ENCODE measurements around the gene FCHSD1.

The FCHSD1 gene

DNA sequence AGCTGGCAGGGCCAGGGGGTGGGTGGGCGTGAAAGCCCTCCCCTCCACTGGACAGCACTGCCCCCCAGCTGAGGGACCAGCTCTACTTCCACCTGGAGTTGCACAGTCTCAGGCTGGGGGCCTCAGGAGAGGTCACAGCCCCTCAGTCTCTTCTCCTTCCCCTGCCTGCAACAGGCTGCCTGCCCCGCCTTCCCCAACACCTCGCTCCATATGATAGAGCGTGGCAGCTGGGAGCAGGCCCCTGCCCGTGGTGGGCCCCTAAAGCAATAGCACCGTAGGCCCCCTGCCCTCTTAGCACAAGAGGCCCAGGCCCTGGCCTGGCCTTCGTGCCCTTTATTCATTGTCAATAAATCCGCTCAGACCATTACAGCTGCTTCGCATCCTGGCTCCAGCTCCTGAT is 10.5 kb downstream of the FCHSD1 start:
- DNase-seq: no peak

DNA sequence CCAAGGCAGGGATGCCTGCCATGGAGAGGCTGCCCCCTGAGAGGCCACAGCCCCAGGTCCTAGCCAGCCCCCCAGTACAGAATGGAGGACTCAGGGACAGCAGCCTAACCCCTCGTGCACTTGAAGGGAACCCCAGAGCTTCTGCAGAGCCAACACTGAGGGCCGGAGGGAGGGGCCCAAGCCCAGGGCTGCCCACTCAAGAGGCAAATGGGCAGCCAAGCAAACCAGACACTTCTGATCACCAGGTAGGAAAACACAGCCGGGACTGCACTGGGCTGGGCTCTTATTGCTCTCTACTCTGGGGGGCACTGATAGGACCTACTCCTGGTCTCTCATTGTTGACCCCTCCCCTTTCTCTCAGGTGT is 11.2 kb downstream of the FCHSD1 start:
- no peak for DNase-seq

DNA sequence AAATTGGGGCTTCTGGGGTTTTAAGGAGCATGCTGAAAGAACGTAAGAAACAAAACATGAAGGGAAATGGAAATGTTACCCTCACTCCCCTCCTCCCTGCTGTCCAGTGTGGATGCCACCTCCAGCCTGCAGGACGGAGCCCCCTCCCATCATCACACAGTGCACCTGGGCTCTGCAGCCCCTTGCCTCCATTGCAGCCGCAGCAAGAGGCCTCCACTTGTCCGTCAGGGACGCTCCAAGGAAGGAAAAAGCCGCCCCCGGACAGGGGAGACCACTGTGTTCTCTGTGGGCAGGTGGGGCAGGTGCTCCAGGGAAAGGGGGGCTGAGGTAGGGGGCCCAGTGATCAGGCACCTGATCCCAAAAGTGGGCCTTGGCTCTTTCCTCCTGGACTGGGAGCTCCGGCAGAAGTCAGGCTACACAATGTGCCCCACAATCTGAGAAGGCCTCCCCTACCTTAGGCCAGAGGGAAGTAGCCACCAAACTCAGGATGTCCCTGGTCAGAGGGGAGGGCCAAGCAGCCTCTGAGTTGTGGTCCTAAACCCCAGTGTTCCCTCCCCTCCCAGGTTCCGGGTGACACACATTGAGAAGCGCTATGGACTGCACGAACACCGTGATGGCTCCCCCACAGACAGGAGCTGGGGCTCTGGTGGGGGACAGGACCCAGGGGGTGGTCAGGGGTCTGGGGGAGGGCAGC is 11.7 kb downstream of the FCHSD1 start:
- no peak for DNase-seq

DNA sequence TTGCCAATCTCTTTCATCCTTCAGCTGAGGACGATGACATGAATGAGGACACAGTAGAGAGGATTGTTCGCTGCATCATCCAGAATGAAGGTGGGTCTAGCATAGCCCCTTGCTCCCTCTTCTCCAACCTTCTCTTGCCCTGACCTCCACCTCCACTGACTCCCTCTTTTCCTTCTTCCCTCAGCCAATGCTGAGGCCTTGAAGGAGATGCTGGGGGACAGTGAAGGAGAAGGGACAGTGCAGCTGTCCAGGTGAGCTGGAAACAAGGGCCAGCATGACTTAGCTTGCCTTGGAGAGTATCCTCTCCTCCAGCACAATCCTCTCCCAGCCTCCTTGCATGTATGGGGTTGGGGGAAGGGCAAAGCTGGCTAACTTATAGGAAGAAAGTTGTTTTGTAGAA is 12.4 kb downstream of the FCHSD1 start:
- DNase-seq: no peak

DNA sequence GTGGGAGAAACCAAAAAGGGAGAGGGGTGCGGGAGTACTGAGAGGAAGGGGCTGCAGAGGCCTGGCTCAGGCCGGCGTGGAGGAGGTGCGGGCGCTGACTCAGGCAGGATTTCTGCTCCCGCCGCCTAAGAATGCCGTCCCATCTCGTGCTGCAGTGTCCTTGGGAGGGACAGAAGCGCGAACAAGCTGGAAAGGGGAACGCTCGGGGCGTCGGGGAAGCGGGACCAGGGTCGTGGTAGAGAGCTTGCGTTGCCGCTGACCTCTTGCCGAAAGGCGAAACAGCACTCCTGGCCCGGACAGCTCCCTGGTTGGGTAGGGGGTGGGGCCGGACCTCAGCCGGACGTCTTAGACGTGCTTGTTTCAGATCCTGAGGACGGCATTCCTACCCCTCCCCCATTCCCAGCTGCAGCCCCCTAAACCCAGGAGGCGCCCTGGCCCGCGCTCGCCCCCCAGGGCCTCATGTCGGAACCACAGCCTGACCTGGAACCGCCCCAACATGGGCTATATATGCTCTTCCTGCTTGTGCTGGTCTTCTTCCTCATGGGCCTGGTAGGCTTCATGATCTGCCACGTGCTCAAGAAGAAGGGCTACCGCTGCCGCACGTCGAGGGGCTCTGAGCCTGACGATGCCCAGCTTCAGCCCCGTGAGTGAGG is 13.3 kb downstream of the FCHSD1 start:
- peak; percentile 14 for DNase-seq

DNA sequence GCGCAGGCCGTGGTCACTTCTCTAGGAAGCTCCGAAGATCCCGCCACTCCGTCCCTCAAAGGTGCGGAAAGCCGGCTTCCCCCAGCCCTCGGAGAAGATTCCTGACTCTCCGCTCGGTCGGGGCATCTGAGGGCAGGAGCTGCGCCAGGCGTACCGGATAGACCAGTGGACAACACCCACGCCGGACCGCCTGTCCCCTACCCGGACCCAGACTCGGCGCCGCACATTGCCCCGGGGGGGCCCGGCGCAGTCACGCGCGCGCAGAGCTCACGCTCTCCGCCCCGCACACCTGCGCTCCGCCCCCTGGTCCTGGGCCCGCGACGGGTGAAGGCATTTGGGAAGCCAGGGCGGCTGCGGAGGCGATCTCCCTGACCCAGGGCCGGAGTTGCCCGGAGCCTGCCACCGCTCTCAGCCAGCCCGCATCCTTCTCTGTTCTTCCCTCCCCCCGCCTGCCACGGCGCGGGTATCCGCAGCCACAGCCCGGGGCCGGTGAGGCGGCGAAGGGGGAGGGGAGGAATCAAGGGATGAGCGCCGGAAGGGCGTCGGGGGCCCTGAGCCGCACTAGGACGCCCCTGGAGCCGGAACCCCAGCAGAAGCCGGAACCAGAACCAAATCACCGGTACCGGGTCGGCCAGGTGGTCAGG is 14.0 kb downstream of the FCHSD1 start:
- DNase-seq: peak; percentile 41

DNA sequence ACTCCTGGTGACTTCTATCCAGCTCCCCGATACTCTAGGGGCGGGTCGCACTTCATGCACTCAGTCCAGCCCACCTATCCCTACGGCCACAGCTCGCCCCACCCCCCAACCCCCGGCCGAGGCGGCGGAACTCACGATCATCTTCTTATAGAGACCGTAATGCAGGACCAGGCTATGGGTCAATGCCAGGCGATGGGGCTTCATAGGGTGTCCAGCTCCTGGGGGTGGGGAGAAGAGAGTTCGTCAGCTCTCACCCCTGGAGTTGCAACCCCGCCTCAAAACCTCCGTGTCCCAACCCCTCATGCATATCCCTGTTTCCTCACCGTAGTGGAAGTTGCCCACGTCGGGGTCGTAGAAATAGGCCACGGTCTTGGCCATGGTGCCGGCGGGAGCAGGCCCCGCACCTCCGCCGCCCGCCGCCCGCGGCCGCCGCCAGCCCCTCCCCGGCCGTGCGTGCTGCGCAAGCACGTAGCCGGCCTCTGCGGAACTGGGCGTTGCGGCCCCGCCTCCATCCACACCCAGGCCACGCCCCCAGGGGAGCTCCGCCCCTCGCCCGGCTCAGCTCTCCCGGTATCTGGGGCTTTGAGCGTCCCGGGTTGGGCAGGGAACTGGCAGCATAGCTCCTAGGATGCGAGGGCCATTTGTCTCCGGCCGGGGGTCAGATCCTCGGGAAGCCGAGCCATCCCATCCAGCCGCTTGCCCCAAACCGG is 14.7 kb downstream of the FCHSD1 start, which contains the start of the genes HDAC3 and RELL2:
TSS of gene HDAC3 (minus strand) at position 437 of the 710 bp plus-strand sequence. CDS start at position 378, 59 bp downstream.
TSS of gene RELL2 (plus strand) at position 585 of the 710 bp plus-strand sequence. CDS start 1,229 bp downstream, outside the sequence.
- DNase-seq: peak; percentile 84

DNA sequence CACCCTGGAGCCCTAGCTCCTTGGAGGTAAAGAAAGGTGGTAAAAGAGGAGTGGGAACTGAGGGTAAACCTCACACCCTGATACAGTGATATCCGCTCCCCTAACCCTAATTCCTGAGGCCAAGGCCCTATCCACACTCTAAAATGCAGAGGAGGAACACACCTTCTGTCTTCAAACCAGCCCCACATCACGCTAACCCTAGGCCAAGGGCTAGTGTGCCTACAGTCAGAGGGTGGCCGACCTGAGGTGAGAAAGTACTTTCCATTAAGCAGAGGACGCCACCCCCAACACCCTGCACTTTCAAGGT is 15.2 kb downstream of the FCHSD1 start:
- DNase-seq: peak; percentile 3

DNA sequence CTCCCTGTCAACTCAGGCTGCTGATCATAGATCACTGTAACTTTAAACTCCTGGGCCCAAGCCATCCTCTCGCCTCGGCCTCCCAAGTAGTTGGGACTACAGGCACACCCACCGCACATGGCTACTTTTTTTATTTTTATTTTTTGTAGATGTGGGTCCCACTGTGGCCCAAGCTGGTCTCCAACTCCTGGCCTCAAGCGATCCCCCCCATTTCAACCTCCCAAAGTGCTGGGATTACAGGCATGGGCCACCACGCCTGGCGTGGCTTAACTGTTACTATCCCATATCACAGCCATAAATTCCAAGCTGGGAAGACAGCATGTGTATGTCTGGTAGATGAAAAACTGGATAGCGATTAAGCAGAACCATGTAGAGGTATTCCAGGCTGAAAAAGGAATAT is 15.6 kb downstream of the FCHSD1 start:
- no peak for DNase-seq

DNA sequence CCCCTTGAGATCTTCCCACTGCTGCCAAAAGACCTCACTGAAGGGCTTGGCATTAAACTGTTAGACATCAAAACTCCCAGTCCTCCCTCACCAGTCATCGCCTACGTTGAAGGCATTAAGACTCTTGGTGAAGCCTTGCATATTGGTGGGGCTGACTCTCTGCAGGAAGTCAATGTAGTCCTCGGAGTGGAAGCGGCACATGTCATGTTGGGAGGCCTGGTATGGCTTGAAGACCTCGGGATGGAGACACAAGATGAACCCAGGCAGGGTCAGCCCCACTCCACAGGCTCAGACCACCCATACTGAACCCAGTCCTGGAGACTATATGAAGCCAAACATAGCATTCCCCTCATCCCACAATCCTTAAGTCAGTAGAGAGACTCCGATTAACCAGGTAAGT is 16.5 kb downstream of the FCHSD1 start:
- no peak for DNase-seq

DNA sequence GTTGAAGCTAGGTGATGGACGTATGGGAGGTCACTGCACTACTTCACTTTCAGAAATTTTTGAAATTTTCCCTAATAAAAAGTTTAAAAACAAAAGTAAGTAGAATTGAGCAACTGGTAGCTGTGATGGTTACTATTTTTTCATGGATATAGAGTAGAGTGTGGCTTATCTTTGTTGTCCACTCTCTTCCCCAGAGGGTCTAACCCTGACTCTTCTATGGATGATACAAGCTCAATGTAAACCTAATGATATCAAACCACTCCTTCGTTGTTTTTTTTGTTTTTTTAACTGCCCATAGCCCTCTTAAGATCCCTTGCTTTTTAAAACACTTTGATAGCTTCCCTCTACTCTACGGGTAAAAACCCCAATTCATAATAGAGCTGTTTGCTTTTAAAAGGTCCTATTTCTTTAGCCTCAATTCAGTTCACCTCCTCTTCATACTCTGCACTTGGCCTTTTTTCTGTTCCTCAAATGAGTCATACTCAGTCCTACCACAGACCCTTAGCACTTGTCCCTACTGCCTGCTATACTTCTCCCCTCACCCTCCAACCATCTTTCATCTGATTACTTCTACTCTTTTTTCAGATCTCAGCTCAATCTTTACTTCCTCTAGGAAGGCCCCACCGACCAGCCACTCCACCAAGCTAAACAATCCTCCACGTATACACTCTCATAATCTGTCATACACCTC is 17.2 kb downstream of the FCHSD1 start:
- no peak for DNase-seq

DNA sequence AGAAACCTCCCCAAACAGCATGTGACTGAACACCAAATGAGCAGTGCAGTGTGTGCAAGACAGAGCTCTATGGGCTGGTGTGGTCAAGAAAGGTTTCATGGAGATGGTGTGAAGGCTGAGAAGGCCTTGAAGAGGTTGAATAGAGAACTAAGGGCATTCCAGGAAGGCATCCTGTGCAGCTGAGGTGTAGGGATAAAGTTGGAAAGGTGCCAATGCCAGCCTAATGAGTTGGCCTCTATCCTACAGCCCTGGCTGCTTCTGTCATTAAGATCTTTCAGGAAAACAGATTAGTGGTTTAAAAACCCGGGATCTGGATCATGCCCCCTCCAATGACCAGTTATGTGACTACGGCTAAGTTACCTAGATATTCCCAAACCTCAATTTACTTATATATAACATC is 18.6 kb downstream of the FCHSD1 start:
- no peak for DNase-seq

DNA sequence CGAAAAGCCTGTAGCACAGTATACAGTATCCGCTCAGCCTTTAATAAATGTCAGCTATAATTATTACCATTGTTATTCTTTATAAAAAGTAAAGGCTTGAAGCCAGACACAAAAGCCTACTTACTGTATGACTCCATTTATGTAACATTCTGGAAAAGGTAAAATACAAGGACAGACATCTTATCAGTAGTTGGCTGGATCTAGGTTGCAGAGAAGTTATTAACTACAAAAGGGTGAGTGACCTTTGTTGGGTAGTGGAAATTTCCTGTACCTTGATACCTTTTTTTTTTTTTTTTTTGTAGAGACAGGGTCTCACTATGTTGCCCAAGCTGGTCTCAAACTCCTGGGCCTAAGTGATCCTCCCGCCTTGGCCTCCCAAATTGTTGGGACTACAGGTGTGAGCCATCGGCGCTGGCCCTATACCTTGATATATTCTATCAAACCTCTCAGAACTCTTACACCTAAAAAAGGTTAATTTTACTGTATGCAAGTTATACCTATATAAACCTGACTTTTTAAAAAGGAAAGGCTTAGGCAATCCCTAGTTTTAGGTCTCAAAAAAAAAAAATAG is 20.6 kb downstream of the FCHSD1 start:
- no peak for DNase-seq

DNA sequence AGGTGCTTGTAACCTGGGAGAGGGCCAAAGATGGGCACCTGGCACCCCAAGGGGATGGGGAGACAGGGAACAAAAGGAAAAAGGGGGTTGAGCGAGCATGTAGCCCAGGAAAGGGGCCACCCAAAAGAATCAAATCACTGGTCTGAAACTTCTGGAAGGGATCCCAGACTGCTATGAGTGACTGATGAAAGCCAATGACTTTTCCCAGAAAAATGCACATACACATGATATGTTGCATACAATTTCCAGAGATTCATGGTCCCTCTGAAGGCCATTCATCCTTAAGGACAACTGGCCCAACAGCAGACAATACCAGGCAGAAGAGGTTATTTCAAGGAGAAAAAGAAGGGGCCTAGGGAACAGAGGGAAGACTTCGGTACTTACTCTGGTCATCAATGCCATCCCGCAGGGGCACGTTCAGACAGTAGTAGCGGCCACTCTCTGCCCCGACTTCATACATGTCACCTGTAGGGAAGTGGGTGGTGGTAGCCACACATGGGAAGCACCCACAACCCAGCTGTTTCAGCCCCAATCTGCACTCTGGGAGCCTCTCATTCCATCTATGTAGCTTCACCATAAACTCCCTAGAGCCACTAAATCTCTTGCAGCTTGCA is 22.9 kb downstream of the FCHSD1 start:
- DNase-seq: no peak

DNA sequence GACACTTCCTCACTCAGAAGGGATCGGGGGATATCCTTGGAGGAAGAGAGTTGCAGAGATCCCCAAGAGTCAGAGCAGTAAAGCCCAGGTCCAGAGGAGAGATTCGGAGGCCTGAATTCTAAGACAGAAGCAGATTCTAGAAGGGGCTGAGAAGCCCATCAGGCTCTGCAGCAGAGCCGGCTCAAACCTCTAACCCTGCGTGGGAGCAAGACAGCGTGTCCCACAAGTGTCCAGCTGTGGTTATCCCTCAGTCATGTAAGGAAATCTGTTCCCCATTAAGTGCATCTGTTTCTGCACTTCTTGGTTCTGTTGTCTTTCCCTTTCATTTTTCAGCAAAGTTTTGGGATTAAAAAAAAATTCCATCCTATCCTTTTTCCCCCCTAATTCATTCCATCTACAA is 27.6 kb downstream of the FCHSD1 start:
- DNase-seq: no peak

DNA sequence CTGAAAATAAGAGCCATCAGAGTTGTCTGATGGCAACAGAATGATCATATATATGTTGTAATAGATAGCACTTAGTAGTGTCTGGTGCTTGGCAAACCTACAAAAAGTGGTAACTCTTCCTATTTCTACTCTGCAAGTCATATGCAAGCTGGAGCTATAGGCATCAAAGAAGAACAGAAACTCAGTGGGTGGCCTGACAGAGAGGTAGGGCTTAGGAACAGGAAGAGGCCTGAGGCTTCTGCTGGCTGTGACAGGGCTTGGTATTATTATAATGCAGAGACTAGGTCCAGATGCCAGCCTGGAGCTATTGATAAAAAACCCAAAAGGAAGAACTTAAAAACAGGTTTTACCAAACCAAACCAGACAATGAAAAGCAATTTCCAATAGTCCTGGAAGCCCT is 28.0 kb downstream of the FCHSD1 start:
- no peak for DNase-seq

DNA sequence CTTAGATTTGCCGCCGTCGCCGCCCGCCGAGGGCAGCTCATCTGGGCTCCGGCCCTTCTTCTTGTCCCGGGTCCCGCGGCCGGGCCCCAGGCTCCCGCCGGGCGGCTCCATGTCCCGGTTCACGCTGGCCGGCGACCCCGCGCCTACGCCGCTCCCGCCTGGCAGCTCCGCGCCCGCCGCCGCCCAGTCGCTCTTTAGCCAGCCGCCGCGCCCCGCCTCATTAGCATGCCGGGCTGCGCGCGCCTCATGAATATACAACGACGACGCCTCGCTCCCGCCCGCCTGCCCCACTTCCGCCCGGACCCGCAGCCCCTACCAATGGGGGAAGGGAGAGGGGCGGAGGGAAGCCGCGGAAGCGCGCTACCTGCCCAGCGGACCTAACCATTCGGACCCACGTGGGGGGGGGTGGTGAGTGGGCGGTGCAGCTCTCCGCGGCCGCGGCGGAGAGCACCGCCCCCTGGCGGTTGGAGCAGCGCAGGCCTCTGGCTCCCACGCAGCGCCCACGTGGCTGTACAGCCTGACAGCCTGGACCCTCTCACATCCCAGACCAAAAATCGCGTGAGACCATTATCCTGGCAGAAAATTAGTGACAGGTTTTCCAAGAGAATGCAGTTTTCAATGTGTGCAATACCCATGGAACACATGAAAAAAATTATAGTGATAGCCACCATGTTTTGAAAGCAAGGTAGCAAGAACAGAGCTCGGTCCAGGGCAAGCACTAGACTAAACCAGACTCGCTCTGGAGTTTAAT is 32.2 kb downstream of the FCHSD1 start, which contains the start of gene DIAPH1:
TSS of gene DIAPH1 (minus strand) at position 197 of the 751 bp plus-strand sequence. CDS start at position 111, 86 bp downstream.
- DNase-seq: peak; percentile 93

DNA sequence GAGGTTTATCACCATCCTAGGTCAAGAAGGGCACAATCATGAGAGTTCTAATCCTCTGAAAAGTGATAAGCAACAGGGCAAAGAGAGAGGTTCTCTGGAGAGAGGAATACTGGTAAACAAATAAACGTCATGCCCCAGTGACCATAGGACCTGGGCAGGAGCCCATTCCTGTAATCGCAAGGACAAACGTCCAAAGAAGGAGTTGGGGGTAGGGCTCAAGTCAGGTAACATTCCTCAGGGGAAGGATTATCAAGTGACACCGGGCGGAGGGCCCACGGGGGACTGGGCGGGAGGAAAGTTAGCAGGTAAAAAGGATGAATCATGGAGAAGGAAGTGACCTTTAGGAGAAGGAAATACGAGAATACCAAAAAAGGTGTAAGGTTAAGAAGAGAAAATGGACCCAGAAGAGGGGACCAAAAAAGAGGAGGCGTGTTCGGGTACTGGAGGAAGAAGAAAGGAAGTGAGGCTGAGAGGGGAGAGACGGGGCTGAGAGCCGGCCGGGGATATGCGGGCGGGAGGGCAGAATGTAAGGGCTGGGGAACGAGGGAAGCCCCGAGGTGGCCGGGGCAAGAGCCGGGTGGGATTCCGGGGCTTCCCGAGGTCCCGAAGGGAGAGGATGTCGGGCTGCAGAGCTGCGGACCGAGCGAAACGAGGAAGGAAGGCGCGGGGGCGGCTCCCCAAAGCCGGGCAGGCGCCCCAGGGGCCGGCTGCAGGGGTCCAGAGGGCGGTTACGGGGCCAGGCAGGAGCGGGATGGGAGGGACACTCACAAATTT is 33.0 kb downstream of the FCHSD1 start:
- peak; percentile 67 for DNase-seq

DNA sequence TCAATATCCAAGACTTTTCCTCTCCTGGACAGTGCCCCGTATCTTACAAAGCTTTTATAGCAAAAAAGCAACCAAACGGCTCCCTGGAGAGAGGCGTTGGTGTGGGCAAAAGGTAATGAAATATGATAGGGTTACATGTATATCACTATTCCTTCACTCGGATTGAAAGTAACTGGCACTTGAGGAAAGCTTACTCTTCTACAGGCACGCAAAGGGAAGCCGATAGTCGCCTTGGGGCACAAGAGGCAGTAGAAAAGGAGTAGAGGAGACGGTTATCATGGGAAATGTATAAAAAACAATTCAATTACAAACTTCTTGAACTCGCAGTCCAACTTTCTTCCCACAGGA is 33.6 kb downstream of the FCHSD1 start:
- no peak for DNase-seq

DNA sequence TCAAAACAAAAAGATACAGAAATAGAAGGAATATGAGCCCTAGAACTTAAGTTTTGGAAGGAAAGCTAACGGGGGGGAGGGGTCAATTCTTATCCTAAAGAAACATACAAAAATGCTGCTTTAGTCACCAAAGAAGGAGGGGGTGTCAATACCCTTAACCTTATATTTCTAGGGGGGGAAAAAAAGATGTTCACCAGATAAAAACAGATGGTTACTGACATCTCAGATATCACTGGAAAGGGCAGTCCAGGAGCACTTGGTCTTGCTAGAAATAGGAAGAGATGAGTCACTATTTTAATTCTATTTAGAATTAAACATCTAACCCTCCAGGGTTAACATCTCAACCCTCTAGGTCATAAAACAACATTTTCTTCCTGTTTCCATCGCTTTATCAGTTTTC is 34.1 kb downstream of the FCHSD1 start:
- DNase-seq: no peak
